GM18870 (cell line): ENCODE measurements around the gene SNX20.

Experiments
- ATAC-seq: cut with Tn5 transposase; IDR thresholded peaks from one replicate; pipeline ENCODE4 v1.9.1; 2021; ENCODE audit warnings: moderate library complexity; ENCODE audit not compliant: unreplicated experiment

The SNX20 gene, protein sequence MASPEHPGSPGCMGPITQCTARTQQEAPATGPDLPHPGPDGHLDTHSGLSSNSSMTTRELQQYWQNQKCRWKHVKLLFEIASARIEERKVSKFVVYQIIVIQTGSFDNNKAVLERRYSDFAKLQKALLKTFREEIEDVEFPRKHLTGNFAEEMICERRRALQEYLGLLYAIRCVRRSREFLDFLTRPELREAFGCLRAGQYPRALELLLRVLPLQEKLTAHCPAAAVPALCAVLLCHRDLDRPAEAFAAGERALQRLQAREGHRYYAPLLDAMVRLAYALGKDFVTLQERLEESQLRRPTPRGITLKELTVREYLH

DNA sequence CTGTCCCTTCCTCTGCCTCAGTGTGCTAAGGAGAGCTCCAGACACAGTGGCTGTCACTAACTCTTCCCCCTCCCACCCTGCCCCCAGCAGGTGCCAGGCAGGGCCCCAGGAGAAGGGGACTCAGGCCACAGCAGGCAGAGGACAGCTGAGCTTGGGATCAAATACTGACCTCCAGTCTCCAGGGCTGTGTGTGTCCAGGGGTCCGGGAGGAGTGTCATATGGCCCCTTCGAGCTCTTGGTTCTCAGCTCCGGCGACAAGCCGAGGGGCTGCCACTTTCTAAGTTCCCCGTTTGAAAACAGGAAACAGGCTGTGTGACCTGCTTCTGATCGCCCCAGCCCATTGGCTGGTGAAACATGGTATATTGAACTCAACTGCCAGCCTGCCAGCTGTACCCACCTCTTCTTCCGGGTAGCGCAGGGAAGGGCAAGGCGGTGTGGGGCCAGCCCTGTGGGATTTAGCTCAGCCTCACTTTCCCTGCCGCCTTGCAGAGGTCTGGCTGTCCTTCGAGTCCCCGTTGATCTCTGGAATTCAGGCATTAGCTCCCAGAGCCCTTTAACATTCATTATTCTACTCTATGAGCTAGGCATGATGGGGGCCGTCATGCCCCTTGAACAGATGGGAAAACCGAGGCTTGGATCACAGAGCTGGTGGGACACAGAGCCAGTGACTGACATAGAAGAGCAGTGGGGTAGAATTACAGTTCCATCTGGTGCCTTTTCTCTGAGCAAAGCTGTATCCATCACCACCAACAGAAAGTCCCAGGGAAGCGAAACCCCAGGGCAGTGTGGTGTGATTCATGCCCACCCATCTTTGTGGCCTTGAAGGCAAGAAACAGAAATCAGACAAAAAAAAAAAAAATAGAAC is at the start of gene SNX20:
Gene SNX20, minus strand, starts transcription at position 292 of the 865 bp plus-strand sequence. CDS start 3,786 bp downstream, outside the sequence.
- peak; percentile 48 for ATAC-seq

DNA sequence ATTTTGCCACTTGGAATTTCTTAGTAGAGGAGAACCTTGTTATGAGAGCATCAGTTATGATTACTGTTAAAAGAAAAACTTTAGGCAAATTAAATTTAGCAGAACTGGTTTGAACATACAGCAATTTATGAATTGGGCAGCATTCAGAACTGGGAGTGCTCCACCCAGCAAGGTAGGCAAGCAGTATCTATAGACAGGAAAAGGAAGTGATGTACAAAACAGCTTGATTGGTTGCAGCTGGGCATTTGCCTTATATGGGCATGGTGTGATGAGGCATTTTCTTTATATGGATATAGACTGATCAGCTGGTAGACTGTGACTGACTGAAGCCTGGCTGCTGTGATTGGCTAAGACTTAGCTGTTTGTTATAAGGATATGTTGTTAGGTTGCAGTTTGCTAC is 43.2 kb upstream of the SNX20 start:
- ATAC-seq: no peak

DNA sequence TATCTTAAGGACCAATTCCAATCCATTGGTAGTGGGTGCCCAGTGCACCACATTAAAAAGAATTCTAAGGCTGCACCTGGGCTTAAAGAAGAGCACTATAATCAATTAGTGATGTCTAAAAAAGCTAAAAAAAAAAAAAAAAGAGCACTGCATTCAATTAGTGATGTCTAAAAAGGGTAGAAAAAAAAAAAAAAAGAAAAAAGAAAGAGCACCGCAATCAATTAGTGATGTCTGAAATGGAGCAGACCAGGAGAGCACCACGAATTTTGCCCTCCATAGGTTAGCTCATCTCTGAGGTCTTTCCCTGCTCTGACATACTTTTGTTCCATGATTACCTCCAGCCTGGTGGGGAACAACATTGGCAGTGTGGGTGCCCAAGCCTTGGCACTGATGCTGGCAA is 41.8 kb upstream of the SNX20 start:
- ATAC-seq: no peak

DNA sequence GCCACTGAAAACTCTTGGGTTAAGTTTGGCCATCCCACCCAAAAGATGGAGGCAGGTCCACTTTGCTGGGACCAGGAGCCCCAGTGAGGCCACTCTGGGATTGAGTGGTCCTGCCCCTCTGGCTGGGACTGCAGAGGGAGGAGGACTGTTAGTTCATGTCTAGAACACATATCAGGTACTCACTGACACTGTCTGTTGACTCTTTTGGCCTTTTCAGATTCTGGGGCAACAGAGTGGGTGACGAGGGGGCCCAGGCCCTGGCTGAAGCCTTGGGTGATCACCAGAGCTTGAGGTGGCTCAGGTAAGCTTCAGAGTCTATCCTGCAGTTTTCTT is 41.3 kb upstream of the SNX20 start:
- ATAC-seq: no peak

DNA sequence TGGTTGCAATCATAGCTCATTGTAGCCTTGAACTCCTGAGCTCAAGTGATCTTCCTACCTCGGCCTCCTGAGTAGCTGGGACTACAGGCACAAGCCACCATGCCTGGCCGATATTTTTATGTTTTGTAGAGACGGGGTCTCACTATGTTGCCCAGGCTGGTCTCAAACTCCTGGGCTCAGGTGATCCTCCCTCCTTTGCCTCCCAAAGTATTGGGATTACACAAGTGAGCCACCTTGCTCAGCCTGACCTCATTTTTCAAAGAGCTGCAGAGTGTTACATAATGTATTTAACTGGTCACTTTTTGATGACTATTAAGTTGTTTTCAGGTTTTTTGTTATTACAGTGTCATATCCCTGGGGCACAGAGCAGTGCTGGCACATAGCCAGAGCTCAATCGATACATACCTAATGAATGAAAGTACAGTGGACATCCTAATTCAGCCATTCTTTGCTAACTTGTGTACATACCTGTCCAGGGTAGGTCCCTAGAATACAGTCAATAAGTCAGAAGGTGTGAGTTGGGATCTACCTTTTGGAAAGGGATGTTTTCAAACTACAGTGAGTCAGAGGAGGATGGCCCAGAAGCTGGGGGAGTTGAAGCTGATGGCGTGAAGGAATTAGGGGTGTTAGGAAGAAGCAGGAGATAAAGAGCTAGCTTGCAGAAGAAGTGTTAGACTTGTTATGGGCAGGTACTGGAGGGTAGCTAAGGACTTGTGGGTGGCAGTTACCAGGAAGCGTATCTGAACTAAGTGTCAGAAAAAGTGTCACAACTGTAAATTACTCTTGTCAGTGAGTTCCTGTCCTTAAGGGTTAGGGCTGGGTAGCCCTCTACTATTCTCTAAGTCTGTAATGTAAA is 40.7 kb upstream of the SNX20 start:
- ATAC-seq: no peak

DNA sequence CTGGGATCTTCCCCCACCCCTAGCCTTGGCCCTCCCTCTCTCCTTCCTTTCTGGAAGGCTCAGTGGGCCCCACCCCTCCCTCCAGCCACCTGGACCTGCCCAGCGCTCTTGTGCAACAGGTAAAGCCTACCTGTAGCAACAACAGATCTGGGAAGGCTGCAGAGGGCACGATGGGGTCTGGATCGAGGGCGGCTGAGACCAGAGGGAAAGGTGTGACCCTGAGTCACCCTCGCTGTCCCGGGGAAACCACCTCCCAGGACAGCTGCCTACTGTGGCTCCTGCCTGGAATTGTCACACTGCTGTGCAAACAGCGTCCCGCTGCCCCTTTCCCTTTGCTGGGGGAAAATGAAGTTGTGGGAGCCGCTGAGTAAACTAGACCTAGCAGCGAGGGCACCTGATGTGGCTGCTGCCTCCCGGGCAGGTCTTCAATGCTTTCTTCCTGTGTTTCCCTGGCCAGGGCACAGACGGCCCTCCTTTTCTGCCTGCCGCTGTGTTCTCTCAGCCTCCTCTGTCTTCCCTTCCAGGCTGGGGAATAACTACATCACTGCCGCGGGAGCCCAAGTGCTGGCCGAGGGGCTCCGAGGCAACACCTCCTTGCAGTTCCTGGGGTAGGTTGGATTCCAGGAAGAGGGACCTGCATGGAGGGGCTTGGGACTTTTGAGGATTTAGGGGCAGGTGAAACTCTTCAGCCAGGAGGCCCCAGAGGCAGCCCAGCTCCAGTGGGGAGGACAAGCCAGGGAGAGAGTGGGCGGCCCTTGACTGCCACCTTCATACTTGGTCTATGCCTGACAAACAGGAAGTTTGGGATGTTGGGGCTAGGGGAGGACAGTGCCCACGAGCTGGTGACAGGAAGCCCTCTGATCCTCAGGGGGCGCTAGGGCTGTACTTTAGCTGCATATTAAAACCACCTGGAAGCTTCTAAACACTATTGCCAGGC is 38.6 kb upstream of the SNX20 start:
- no peak for ATAC-seq

DNA sequence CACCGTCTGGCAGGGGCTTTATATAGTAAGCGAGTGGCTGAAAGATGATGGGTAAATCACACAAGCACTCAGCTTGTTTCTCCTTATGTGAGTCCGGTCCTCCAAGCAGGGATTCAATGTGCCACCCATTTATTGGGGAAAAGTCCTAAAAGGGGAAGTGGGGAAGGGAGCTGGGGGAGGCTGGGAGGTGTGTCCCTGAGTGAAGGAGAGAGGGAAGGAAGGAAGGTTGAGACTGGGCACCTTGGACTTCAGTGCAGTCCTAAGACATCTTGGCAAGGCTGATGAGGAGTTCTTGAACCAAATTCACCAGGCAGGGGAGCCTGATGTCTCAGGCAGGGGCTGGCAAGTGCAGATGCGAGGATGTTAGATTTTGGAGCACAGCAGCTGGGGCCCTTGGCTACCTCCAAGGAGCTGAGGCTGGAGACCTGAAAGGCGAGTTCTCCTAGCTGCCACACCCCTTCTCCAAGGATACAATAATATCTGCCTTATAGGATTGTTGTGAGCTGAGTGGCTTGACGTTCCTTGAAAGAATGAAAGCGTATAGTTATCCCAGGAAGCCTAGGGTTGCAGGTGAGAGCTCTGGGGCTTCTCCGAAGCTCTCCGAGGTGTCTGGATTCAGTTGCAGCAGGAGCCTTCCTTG is 37.8 kb upstream of the SNX20 start:
- no peak for ATAC-seq

DNA sequence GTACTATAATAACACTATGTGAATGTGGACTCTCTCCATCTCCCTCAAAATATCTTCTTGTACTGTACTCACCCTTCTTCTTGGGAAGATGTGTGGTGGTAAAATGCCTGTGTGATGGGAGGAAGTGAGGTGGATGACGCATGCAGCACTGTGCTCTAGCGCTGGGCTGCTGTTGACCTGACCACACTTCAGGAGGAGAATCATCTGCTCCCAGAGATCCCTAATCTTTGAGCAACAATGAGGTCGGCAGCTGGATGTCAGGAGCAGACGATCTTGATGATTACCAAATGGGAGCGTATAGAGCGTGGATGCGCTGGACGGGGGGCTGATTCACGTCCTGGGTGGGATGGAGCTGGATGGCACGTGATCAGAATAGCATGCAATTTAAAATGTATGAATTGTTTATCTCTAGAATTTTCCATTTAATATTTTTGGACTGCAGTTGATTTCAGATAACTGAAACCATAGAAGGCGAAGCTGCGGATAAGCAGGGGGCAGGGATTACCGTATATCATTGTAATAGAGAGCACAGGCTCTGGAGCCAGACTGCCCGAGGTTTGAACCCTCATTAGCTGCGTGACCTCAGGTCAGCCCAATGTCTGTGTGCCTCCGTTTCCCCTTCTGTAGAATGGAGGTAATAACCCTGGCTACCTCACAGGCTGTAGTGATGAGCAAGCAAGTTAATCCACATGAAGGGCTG is 37.1 kb upstream of the SNX20 start:
- ATAC-seq: no peak

DNA sequence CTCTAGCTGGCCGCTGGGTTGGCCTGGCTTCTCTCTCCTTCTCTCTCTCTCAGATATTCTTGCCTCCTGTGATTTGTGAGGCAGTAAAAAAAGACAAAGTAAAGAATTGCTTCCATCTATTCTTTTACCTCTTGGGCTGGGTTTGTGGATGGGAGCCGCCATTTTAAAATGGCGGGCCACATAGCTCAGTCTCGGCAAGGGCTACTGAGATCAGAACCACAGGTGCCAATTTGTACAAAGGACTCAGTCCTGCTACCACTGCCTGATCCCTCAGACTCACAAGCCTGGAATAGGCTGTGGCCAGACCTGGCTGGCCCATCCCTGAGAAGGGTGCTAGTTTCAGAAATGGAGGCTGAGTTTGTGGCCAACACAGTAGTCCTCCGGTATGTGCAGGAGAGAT is 36.4 kb upstream of the SNX20 start:
- no peak for ATAC-seq

DNA sequence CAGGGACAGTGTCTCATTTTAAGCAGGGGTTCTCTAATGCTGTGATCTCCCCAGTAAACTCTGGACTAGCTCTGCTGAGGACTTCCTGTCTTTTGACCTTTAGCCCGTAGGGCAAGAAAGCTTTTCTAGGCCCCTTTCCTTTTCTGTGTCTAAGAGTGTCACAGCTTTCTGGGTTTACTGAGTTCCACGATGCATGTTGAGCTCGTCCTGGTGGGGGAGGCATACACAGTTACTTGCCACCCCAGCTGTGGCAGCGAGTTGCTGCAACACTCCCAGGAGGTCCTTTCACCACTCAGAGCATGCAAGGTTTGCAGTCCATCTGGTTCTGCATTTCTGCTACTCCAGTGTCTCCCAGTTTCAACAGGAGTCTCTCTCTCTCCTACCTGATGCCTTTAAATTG is 36.0 kb upstream of the SNX20 start:
- no peak for ATAC-seq

DNA sequence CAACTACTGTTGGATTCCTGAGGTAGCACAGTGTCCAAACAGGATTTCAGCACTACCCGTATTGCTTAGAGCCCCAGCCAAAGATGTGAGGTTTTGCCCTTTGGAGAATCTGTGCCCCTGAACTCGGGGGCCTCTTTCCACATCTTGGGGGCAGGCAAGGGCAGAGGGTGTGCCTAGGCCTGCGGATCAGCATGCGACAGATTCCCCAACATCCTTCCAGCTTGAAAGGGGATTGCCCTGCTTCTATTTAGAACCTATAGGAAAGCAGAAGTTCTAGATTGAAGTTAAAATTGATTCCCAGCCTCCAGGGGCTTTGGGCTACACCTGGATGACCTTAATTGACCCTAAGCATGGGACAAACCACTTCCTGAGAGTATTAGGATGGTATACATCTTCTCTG is 31.8 kb upstream of the SNX20 start:
- ATAC-seq: no peak

DNA sequence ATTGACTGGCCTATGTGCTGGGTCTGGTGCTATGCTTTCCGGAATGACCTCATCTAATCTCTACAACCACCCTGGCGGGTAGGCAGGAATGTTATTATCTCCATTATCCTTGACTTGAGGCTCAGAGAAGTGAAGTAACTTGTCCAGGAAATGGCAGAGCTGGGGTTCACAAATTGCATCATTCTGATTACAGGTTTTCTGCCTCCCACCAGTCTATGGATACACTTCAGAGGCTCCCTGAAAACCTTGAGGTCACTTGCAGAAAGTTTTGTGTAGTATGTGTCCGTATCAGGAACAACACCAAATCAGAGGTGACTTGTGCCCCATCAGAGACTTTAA is 31.4 kb upstream of the SNX20 start:
- ATAC-seq: no peak

DNA sequence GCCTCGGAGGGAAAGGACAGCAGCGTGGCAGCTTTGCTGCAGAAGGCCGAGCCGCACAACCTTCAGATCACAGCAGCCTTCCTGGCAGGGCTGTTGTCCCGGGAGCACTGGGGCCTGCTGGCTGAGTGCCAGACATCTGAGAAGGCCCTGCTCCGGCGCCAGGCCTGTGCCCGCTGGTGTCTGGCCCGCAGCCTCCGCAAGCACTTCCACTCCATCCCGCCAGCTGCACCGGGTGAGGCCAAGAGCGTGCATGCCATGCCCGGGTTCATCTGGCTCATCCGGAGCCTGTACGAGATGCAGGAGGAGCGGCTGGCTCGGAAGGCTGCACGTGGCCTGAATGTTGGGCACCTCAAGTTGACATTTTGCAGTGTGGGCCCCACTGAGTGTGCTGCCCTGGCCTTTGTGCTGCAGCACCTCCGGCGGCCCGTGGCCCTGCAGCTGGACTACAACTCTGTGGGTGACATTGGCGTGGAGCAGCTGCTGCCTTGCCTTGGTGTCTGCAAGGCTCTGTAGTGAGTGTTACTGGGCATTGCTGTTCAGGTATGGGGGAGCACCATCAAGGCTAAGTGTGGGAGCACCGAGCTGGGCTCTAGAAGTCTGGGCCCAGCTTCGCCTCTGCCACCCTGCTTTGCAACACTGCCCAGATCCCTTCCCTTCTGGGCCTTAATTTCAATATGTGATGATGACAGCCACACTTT is 30.9 kb upstream of the SNX20 start:
- no peak for ATAC-seq

DNA sequence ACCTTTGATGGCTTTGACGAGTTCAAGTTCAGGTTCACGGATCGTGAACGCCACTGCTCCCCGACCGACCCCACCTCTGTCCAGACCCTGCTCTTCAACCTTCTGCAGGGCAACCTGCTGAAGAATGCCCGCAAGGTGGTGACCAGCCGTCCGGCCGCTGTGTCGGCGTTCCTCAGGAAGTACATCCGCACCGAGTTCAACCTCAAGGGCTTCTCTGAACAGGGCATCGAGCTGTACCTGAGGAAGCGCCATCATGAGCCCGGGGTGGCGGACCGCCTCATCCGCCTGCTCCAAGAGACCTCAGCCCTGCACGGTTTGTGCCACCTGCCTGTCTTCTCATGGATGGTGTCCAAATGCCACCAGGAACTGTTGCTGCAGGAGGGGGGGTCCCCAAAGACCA is 29.9 kb upstream of the SNX20 start:
- ATAC-seq: no peak

DNA sequence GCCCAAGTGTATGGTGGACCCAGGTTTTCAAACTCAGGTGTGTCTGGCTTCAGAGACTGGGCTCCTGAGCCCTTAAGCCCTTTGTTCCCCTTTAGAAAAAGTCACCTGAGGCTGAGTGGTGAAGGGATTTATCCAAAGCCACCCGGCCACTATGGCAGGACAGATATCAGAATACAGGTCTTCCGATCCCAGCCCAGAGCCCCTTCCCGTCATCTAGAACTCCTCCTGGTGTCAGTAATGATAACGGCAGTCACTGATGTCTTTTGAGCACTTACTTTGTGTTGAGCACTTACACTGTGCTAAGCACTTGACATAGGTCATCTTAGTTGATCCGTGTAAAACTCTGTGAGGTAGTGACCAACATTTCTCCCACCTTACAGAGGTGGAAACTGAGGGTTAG is 28.9 kb upstream of the SNX20 start:
- no peak for ATAC-seq

DNA sequence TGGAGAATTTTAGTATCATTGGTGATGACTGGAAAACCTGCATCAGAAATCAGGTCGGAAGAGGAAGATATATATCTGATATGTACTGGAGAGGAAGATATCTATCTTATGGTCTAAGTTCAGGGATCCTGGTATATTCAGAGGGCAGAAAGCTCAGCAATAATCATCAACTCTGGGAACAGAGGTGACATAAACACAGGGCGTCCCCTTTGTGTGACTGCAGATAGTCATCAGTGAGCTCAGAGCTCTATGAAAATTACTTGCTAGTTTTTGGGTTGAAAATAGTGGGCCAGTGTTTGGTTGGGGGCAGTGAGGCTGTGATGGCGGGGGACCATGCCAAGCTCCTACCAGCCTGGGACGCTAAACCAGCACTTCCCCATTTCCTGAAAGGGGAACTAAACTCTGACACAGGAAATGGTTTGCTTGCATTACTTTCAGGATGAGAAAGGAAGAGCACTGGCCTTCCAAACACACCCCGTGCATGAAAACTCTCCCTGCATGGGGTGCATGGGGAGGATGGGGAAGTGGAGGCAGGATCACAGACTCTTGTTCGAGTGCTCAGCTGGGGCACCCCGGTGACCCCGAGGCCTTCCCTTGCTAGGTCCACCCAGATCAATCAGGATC is 28.1 kb upstream of the SNX20 start:
- peak; percentile 42 for ATAC-seq

DNA sequence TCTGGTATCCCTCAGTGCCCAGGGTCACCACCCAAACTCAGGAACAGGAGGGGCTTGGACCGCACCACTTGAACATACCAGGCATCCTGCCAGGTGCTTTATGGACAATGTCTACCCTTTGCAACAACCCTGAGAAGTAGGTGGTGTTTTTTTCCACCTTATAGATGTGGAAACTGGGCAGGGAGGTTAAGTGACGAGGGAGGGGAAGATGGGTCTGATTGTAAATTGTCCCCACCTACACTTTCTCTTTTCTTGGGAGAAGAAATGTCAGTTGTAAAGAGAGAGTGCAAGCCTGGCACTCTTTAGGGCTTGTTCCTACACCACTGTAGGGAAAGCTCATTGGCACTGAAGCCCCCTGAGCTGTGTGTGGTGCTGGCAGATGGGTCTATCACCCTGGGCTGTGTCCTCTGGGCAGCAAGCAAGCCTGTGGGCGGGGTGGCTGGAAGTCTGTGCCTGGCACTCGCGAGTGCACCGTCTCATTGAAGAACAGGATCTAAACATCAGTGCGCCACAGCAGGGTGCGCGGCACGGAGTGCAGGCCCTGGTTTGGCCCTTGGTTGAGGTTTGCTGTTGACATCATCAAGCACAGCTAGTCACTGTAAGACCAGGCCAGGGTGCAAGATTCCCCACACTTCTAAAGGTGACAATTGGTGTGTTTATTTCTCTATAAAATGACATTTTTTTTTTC is 27.4 kb upstream of the SNX20 start:
- ATAC-seq: no peak

DNA sequence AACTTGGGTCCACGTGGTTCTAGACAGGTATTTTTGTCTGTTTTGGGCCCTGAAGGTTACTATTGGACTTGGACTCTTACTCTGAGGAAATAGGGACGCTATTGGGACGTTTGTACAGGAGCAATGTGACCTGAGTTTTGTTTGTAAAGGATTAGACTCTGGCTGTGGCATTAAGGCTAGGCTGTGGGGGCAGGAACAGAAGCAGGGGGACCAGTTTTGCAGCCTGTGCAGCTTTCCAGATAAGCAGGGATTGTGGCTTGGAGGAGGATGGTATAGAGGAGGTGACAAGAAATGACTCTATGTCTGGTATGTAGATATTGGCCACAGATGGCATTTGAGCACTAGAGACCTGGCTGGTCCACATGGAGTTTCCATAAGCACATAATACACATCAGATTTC is 25.1 kb upstream of the SNX20 start:
- ATAC-seq: no peak
